Fibroblast of lung (primary cell): ENCODE measurements around the gene ISY1.

ENCODE experiments used
- CTCF ChIP-seq, 2 donors: IDR thresholded peaks in 1 of 2; conservative IDR thresholded peaks in 1 of 2; 1 replicate in 1 of 2; 2 replicates in 1 of 2; pipeline ENCODE4 v1.5.1; 2011 to 2012; ENCODE audit warnings: low read length in 2 of 2, control low read depth in 1 of 2, inconsistent platforms in 1 of 2, low read depth in 1 of 2, mild to moderate bottlenecking in 1 of 2
- EZH2 ChIP-seq: IDR thresholded peaks from 2 replicates; pipeline ENCODE4 v1.5.1; 2012; ENCODE audit warnings: low read length, control low read depth, mild to moderate bottlenecking; ENCODE audit errors: missing control alignments

DNA sequence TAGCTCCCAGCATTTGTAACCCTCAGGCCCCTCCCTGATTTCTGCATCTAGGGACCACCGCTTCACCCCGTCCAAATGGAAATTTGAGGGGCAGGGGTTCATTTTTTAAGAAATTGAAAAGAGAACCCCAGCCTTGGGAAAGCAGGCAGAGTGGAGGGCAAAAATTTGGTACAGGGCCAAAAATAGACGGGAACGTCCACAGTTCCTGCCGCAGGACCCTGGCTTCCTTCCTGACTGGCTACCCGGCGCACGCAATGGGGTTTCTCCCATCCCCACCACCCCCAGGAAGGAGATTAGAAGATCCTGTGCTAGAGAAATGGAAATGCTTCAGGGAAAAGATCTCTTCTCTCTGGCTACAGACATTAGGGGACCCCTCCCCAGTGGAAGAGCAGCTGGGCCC lies 79.4 kb downstream of the ISY1 start:
- TF ChIP-seq CTCF (conservative IDR thresholded peaks at IDR 0.05 in 1 of 2, IDR thresholded peaks at IDR 0.05 in 1 of 2; ENCODE audit: low read depth in 1 of 2, low read length in 2 of 2) = no peak
- no peak for TF ChIP-seq EZH2
